ENCODE data around the gene ISCU.
"Not testable (repeated sequence)": the region's sequence is repeated elsewhere in the genome, so short reads cannot be mapped to it uniquely, and the experiment has no call there.

The ISCU gene

DNA sequence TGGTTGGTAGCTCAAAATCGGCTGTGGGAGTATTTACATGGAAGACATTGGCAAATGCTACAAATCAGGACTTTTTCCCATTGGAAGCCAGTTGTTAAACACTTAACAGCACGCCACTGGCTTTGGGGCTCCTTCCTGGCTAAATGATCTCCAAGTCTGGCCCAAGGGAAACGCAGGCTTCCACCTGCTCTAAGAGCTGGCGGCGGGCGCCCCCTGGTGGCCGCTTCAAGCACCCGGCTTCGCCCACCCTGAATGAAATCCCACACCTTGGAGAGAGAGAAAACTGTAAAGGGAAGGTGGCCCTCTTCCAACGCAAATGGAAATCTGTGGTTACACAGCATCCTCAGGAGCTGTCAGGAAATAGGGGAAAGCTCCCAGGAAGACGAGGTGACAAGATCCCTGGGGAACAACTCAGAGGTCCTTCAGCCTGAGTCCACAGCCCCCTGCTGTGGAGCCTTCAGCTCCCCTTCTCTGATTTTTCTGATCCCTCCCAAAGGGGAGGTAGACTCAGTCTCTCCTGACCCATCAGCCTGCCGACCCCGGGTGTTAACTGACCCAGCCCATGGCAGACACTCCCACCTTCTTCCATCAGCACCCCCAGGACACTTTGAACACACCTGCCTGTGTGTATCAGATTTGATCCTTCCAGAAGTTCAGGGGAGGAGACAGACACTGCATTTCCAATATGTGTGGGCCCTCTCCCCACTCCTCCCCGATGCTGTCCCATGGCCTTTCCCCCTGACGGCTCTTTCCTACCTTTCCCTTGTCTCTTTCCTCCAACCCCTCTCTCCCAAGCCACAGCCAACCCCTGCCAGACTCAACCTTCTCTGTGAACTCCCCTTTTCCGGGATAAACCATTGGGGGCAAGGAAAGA is 55.9 kb downstream of the ISCU start:
- DNase-seq (ENCODE audit: low read depth): peak; percentile 56

DNA sequence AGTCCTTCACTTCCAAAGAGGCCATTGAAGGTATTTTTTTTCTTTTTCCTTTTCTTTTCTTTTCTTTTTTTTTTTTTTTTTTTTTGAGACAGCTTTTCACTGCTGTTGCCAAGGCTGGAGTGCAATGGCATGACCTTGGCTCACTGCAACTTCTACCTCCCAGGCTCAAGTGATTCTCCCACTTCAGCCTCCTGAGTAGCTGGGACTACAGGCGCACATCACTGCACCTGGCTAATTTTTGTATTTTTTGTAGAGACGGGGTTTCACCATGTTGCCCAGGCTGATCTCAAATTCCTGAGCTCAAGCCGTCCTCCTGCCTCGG is 56.5 kb downstream of the ISCU start:
- DNase-seq (ENCODE audit: low read depth): not testable (repeated sequence)
